Measurements from ENCODE around the gene TAS2R3. TPM values are rescaled to one million over a fixed set of nuclear protein-coding genes. Genes with fewer than 3 reads are reported as not detected.

TAS2R3 gene, protein sequence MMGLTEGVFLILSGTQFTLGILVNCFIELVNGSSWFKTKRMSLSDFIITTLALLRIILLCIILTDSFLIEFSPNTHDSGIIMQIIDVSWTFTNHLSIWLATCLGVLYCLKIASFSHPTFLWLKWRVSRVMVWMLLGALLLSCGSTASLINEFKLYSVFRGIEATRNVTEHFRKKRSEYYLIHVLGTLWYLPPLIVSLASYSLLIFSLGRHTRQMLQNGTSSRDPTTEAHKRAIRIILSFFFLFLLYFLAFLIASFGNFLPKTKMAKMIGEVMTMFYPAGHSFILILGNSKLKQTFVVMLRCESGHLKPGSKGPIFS
- total RNA-seq = 1 to 10 TPM; 1.4 to 1.8 TPM

DNA sequence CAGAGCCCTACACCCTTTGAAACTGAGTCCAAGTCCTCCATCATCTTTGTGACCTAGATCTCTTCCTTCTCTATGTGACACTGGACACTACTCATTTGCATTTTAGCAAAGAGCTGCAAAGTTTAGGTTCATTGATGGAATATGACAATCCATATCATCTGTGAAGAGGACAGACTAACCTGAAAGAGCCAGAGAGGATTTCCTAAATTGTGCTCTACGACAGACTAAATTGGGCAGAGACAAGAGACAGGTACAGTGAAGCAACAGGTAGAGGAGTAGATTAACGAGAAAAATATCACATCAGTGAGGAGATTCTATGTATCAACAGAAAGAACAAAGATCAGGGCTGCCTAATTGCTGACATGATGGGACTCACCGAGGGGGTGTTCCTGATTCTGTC lies at the start of gene TAS2R3:
TSS of gene TAS2R3 (plus strand) at position 301 of the 400 bp plus-strand sequence. CDS start at position 363, 62 bp downstream.
- Mint-ChIP-seq H3K27me3 (no peaks in the 10 kb centered on the region), H3K9me3 (no peaks in the 10 kb centered on the region), H3K4me3 (no peak within 1 kb of the TSS), H3K27ac (no peak within 1 kb of the TSS), H3K36me3 (ENCODE audit: low read depth) (peaks cover 36% of the 10 kb centered on the region), H3K4me1 (no peaks in the 10 kb centered on the region)
- DNase-seq = no peak
- ChIA-PET POLR2A (no interaction called here), CTCF (interaction anchor here (1.4 kb wide), 1 partner anchor 26 kb away, joined by 6 read pairs; the partner anchor contains the start of gene SSBP1)

DNA sequence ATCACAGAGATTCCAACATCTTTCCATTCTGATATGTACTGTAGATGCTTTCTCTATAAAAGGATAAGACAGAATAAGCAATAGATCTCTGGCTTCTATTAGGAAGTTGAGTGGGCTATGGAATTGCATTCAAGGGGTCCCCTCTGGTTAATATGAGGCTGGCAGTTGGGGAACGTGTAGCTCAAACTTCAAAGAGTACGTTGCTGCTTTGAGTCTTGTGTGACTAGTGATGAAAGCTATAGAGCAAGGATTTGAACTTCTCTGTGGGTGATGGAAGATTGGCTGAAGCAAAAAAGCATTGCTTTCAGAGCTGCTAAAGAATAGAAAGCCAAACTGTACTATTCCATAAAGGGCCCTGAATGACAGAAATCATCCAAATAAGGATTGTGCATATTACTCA lies 49.3 kb upstream of the TAS2R3 start:
- Mint-ChIP-seq H3K27me3 (no peaks in the 10 kb centered on the region), H3K36me3 (ENCODE audit: low read depth) (no peaks in the 10 kb centered on the region), H3K27ac (no peak overlapping the region), H3K9me3 (no peaks in the 10 kb centered on the region), H3K4me3 (no peak overlapping the region), H3K4me1 (peaks cover 13% of the 10 kb centered on the region)
- no peak for DNase-seq
- ChIA-PET CTCF (interaction anchor here (1.1 kb wide), 1 partner anchor 23 kb away, joined by 4 read pairs; the partner anchor contains the start of gene SSBP1), POLR2A (no interaction called here)

DNA sequence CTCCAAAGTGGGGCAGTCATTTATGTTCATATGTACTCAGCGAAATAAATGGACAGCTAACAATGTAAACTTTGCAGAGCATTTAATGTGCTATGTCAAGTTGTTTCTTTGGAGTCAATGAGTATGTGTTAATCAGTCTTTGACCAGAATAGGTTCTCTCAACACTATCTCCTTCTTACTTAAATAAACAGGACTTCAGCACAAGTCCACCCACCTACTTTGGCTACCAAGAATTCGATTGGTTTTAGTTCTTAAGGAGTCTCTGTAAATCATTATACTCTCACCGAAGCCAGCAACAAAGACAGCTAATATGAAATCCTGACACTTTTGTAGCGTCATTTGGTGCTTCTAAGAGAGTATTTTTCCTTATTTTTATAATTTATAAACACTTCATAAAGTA lies 48.9 kb upstream of the TAS2R3 start:
- ChIA-PET CTCF (interaction anchor here (1.1 to 2.4 kb wide), 2 partner anchors 15 to 22 kb away, joined by 3 to 17 read pairs; partner anchors contain the start of gene SSBP1), POLR2A (no interaction called here)
- H3K4me1 Mint-ChIP-seq = peaks cover 15% of the 10 kb centered on the region
- DNase-seq = no peak
- H3K9me3 Mint-ChIP-seq = no peaks in the 10 kb centered on the region
- H3K36me3 Mint-ChIP-seq (ENCODE audit: low read depth) = no peaks in the 10 kb centered on the region
- no peak overlapping the region for H3K4me3 Mint-ChIP-seq
- H3K27me3 Mint-ChIP-seq = no peaks in the 10 kb centered on the region
- no peak overlapping the region for H3K27ac Mint-ChIP-seq

DNA sequence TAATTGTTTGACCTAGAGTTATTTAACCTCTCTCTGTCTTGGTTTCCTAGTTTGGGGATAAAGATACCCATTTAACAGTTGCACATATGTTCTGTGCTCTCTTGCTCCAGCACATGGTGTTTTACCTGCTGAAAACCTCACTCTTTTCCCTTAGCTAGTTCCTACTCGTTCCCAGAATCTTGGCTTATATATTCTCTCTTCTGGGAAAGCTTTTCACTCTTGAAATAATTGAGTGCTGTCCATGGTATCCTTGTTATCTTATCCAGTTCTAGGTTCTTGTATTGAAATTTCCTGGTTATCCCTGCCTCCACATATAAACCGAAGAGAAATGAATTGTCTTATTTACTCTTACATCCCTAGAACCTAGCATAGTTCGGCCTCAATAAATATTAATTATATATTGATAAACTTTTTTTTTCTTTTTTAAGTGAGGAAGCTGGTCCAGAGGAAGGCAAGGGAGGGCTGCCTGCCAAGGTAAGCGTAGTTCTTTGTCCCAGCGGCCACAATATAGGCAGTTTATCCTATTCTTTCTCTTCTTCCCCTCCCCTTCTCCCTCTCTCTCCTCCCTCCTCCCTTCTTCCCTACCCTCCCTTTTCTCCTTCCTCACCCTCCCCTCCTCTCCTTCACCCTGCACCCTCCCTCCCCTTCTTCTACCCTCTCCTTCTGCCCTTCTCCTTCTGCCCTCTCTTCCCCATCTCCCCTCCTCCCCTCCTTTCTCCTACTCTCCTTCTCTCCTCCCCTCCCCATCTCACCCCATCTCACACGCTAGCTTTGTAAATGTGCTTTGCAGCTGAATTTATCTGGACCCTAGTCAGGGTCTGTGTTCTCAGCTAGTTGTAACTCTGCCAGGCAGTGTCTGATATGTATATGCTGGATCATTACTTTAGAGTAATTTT lies 47.9 kb upstream of the TAS2R3 start:
- H3K4me1 Mint-ChIP-seq = peaks cover 14% of the 10 kb centered on the region
- H3K36me3 Mint-ChIP-seq (ENCODE audit: low read depth) = no peaks in the 10 kb centered on the region
- no peaks in the 10 kb centered on the region for H3K27me3 Mint-ChIP-seq
- H3K9me3 Mint-ChIP-seq = no peaks in the 10 kb centered on the region
- H3K27ac Mint-ChIP-seq = no peak overlapping the region
- no peak overlapping the region for H3K4me3 Mint-ChIP-seq
- DNase-seq = no peak
- CTCF ChIA-PET = interaction anchor here (0.9 to 2.4 kb wide), 3 partner anchors 14 to 33 kb away, joined by 3 to 17 read pairs (median 3); partner anchors contain the start of gene SSBP1
- POLR2A ChIA-PET = no interaction called here

DNA sequence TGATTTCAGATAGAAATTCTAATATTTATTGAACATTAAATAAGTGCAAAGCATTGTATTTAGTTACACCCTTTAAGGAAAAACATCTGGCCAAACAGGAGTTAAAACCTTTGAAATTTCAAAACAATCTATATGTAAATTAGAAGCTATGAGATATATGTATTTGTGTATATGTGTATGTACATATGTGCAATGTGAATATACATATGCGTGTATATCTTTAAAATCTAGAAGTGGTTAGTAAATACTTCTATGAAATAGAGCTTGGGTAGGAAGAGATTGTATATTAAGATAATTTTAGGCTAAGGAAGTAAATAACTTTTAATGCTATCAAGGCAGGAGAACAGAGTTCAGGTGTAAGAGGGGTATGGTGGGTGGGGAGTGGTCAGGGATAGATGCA lies 46.4 kb upstream of the TAS2R3 start:
- CTCF ChIA-PET = interaction anchor here (2.4 kb wide), 1 partner anchor 20 kb away, joined by 17 read pairs; the partner anchor contains the start of gene SSBP1
- H3K9me3 Mint-ChIP-seq = no peaks in the 10 kb centered on the region

DNA sequence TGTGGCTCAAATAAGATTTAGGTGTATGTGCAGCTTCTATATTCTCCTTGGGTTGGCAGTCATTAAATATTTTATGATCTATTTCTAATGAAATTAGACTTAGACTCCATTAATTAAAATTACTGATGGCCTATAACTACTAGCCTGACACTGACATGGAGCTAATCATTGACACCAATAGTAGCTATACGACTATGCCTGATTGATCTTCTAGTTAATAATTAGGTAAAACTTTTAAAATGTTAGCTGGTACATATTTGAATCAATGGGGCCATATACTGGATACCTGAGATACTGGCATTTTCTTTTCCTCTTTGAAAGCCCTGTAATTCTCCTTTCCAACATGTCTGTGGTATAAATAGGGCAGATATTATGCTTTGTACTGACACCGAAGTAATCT lies 41.4 kb upstream of the TAS2R3 start:
- Mint-ChIP-seq H3K4me1 (peaks cover 2% of the 10 kb centered on the region), H3K9me3 (no peaks in the 10 kb centered on the region), H3K36me3 (ENCODE audit: low read depth) (no peaks in the 10 kb centered on the region), H3K27me3 (no peaks in the 10 kb centered on the region), H3K27ac (no peak overlapping the region), H3K4me3 (no peak overlapping the region)
- ChIA-PET CTCF (interaction anchor here (1.2 to 3.2 kb wide), 3 partner anchors 10 to 15 kb away, joined by 5 to 12 read pairs (median 5); partner anchors contain the start of gene SSBP1), POLR2A (no interaction called here)
- DNase-seq = no peak

More for the DNA sequence above, 46.4 kb upstream of the TAS2R3 start:
- Mint-ChIP-seq H3K36me3 (ENCODE audit: low read depth) (no peaks in the 10 kb centered on the region), H3K4me1 (peaks cover 4% of the 10 kb centered on the region), H3K27me3 (no peaks in the 10 kb centered on the region), H3K4me3 (no peak overlapping the region), H3K27ac (no peak overlapping the region)
- POLR2A ChIA-PET = no interaction called here
- DNase-seq = no peak

DNA sequence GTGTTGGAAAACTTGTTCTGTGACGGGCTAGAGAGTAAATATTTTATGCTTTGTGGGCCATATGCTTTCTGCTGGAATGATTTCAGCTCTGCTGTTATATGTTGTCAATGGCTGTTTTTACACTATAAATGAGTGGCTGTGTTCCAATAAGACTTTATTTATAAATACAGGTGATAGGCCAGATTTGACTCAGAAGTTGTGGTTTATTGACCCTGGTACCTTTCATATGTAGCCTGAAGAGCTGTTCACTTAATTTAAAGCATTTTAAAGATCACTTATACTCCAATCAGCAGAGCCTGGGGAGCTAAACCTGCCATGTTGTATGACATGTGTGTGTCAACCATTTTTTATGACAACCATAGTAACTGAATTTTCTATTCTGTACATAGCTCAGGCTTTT lies 34.9 kb upstream of the TAS2R3 start:
- Mint-ChIP-seq H3K9me3 (no peaks in the 10 kb centered on the region), H3K36me3 (ENCODE audit: low read depth) (no peaks in the 10 kb centered on the region), H3K27me3 (no peaks in the 10 kb centered on the region), H3K4me3 (no peak overlapping the region), H3K4me1 (no peaks in the 10 kb centered on the region), H3K27ac (no peak overlapping the region)
- CTCF ChIA-PET = interaction anchor here (1.8 kb wide), 1 partner anchor 9 kb away, joined by 10 read pairs; the partner anchor contains the start of gene SSBP1
- POLR2A ChIA-PET = no interaction called here
- DNase-seq = no peak

DNA sequence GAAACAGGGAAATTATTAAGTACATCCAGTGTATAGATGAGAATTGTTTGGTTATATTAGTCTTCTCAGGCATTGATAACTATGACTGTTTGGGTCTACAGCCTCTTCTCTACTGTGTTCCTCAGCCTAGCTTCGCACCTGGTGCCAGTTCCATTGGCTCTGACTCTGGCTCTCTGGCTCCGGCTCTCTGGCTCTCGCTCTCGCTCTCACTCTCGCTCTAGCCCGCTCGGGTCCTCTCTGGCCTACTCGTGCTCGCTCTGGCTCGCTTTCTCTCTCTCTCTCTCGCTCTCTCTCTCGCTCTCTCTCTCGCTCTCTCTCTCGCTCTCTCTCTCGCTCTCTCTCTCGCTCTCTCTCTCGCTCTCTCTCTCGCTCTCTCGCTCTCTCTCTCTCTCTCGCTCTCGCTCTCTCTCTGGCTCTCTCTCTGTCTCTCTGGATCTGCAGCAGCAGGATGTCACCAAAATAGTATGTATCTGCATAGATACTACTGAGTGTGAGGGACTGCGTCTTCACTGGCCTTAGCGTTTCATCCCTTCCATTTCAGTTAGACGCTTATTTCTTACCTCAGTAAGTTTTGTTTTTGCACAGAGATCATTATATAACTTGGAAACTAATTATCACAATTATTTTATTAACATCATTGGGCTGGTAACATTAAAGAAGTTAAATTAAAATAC lies 32.3 kb upstream of the TAS2R3 start:
- H3K4me3 Mint-ChIP-seq = no peak overlapping the region
- H3K9me3 Mint-ChIP-seq = no peaks in the 10 kb centered on the region
- H3K27ac Mint-ChIP-seq = no peak overlapping the region
- H3K27me3 Mint-ChIP-seq = no peaks in the 10 kb centered on the region
- H3K36me3 Mint-ChIP-seq (ENCODE audit: low read depth) = no peaks in the 10 kb centered on the region
- CTCF ChIA-PET = interaction anchor here (1.1 kb wide), 1 partner anchor 36 kb away, joined by 3 read pairs; no protein-coding TSS in a partner anchor
- H3K4me1 Mint-ChIP-seq = peaks cover 4% of the 10 kb centered on the region
- POLR2A ChIA-PET = no interaction called here
- DNase-seq = no peak

DNA sequence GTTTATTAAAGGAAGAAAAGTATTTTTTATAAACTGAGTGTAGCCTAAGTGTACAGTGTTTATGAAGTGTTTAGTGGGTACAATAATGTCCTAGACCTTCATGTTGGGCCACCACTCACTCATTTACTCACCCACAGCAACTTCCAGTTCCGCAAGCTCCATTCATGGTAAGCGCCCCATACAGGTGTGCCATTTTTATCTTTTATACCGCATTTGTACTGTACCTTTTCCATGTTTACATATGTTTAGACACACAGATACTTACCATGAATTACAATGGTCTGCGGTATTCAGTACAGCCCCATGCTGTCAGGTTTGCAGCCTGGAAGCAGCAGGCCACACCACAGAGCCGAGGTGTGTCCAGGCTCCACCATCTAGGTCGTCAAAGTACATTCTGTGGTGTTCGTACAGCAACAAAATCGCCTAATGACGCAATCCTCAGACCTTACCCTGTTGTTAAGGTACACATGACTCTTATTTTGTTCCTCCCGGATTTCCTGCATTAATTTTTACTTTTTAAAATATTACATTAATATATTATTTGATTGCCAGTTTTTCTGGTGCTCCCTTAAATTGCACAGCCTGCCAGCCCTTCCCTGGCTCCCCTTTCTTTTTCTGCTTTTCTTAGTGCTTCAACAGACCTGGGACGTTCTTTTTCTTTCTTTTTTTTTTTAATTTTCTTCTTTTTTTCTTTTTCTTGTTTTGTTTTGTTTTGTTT lies 26.6 kb upstream of the TAS2R3 start:
- DNase-seq = no peak
- peaks cover 19% of the 10 kb centered on the region for H3K36me3 Mint-ChIP-seq (ENCODE audit: low read depth)
- ChIA-PET POLR2A (interaction anchor here (0.6 kb wide), 1 partner anchor 10 kb away, joined by 3 read pairs; no protein-coding TSS in a partner anchor), CTCF (interaction anchor here (0.6 to 2.5 kb wide), 26 partner anchors 9 to 722 kb away, joined by 3 to 17 read pairs (median 5); partner anchors contain the start of genes DENND11, MRPS33 and WEE2)
- peak overlapping the region; percentile 96 for H3K27ac Mint-ChIP-seq
- H3K27me3 Mint-ChIP-seq = no peaks in the 10 kb centered on the region
- peak overlapping the region; percentile 92 for H3K4me3 Mint-ChIP-seq
- H3K4me1 Mint-ChIP-seq = peaks cover 35% of the 10 kb centered on the region
- no peaks in the 10 kb centered on the region for H3K9me3 Mint-ChIP-seq

DNA sequence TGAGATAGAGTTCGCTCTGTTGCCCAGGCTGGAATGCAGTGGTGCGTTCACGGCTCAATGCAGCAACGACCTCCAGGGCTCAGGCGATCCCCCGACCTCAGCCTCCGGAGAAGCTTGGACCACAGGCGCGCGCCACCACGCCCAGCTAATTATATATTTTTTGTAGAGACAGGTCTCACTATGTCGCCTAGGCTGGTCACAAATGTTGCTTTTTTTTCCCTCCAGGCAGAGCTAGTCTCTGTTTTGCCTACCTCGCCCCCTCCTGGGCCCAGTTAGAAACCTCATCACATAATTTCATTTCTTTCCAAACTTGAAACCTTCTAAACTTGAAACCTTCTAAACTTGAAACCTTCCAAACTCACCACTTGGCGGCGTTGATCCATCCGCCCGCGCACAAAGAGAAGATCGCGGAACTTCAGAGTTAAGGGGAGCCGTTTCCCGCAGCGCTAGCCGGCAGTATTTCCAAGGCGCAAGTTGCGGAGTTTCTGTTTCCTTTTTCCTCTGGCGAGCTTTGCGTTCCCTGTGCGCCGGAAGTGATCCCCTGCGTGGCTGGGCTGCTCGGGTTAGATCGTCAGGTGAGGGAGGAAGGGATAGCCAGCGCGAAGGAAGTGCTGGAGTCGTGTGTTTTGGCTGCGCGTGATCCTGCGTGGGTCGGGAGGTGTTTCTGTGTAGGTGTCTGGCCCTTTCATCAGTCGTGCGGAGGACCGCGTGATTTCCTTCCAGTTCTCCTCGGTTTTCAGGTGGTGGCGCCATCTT lies 25.9 kb upstream of the TAS2R3 start, which contains the start of gene SSBP1:
TSS of gene SSBP1 (plus strand) at position 523 of the 756 bp plus-strand sequence. CDS start 809 bp downstream, outside the sequence.
- DNase-seq = peak; percentile 94
- no peaks in the 10 kb centered on the region for H3K27me3 Mint-ChIP-seq
- CTCF ChIA-PET = interaction anchor here (0.8 to 2.5 kb wide), 34 partner anchors 8 to 723 kb away, joined by 3 to 17 read pairs (median 4); partner anchors contain the start of genes DENND11, MRPS33 and WEE2
- H3K9me3 Mint-ChIP-seq = no peaks in the 10 kb centered on the region
- H3K4me3 Mint-ChIP-seq = peak within 1 kb of the TSS; percentile 92
- H3K27ac Mint-ChIP-seq = peak within 1 kb of the TSS; percentile 96
- H3K4me1 Mint-ChIP-seq = peaks cover 38% of the 10 kb centered on the region
- POLR2A ChIA-PET = interaction anchor here (0.6 kb wide), 1 partner anchor 35 kb away, joined by 3 read pairs; no protein-coding TSS in a partner anchor
- H3K36me3 Mint-ChIP-seq (ENCODE audit: low read depth) = peaks cover 23% of the 10 kb centered on the region

DNA sequence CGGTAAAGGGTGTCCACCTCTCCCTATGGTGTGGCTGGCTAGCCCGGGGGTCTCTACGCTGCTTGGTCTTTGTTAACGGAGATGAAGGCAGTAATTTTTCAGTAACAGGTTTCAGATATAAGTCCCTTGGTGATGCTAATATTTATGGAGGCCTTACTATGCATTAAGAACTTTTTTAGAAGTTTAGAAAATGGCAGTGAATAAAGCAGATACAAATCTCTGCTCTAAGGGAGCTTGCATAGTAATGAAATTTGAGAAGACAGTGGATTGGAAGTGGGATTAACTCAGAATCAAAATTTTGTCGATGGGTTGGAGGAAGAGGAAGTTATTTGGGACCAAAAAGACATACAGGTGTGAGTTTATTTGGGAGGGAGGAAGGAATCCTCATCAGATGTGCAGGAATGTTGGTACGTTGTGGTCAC lies 25.3 kb upstream of the TAS2R3 start:
- Mint-ChIP-seq H3K27ac (peak overlapping the region; percentile 96), H3K9me3 (no peaks in the 10 kb centered on the region), H3K4me3 (peak overlapping the region; percentile 92), H3K4me1 (peaks cover 38% of the 10 kb centered on the region), H3K36me3 (ENCODE audit: low read depth) (peaks cover 27% of the 10 kb centered on the region), H3K27me3 (no peaks in the 10 kb centered on the region)
- DNase-seq = no peak
- ChIA-PET CTCF (interaction anchor here (0.9 to 2.5 kb wide), 28 partner anchors 8 to 724 kb away, joined by 3 to 17 read pairs (median 4); partner anchors contain the start of genes DENND11, MRPS33 and WEE2), POLR2A (no interaction called here)
